Measurements from ENCODE around the gene RARA. TPM values are rescaled to one million over a fixed set of nuclear protein-coding genes. Genes with fewer than 3 reads are reported as not detected.

RARA gene
- total RNA-seq, 1 donor = 40.9 TPM

GRCh38 chr17:40341808-40342503 lies 33.0 kb downstream of the RARA start:
- no peak for DNase-seq (ENCODE audit: low read depth in 2 of 3, low spot score in 2 of 3)

GRCh38 chr17:40342504-40343218 lies 33.7 kb downstream of the RARA start:
- DNase-seq (ENCODE audit: low read depth in 2 of 3, low spot score in 2 of 3) = no peak

GRCh38 chr17:40343219-40344119 lies 34.5 kb downstream of the RARA start:
- DNase-seq (ENCODE audit: low read depth in 2 of 3, low spot score in 2 of 3) = no peak

GRCh38 chr17:40344421-40345160 lies 35.6 kb downstream of the RARA start:
- no peak for DNase-seq (ENCODE audit: low read depth in 2 of 3, low spot score in 2 of 3)

GRCh38 chr17:40345161-40345993 lies 36.4 kb downstream of the RARA start:
- peak in 1 of 3 donors; percentile 53 for DNase-seq (ENCODE audit: low read depth in 2 of 3, low spot score in 2 of 3)

- no peak for DNase-seq (ENCODE audit: low read depth in 2 of 3, low spot score in 2 of 3)
Observed at GRCh38 chr17:40345994-40346764, 37.2 kb downstream of the RARA start.

GRCh38 chr17:40346765-40347158 lies 37.8 kb downstream of the RARA start:
- no peak for DNase-seq (ENCODE audit: low read depth in 2 of 3, low spot score in 2 of 3)

GRCh38 chr17:40347319-40348135 lies 38.5 kb downstream of the RARA start:
- no peak for DNase-seq (ENCODE audit: low read depth in 2 of 3, low spot score in 2 of 3)

GRCh38 chr17:40348136-40348504 lies 39.1 kb downstream of the RARA start:
- DNase-seq (ENCODE audit: low read depth in 2 of 3, low spot score in 2 of 3) = no peak

- DNase-seq (ENCODE audit: low read depth in 2 of 3, low spot score in 2 of 3) = no peak
Observed at GRCh38 chr17:40348562-40349476, 39.8 kb downstream of the RARA start.

- DNase-seq (ENCODE audit: low read depth in 2 of 3, low spot score in 2 of 3) = no peak
Observed at GRCh38 chr17:40349477-40349894, 40.5 kb downstream of the RARA start.

GRCh38 chr17:40349895-40350688 lies 41.1 kb downstream of the RARA start:
- DNase-seq (ENCODE audit: low read depth in 2 of 3, low spot score in 2 of 3) = no peak

GRCh38 chr17:40350689-40351358 lies 41.8 kb downstream of the RARA start:
- no peak for DNase-seq (ENCODE audit: low read depth in 2 of 3, low spot score in 2 of 3)

- no peak for DNase-seq (ENCODE audit: low read depth in 2 of 3, low spot score in 2 of 3)
Observed at GRCh38 chr17:40351359-40352236, 42.6 kb downstream of the RARA start.

Data from hematopoietic multipotent progenitor cell (in vitro differentiated cells).